ENCODE results near the gene TECPR1. TPM values are rescaled to one million over a fixed set of nuclear protein-coding genes. Genes with fewer than 3 reads are reported as not detected.

Gene TECPR1
- total and polyA plus RNA-seq, 2 donors (not counting 3 experiments of a cell fraction or from before 2014, with no cell fraction given), result 12.3 to 97.5 TPM

GRCh38 chr7:98194186-98194585 is 57.8 kb downstream of the TECPR1 start:
- intact Hi-C loops (cut with micrococcal nuclease), result no loop called here
- H3K4me2 ChIP-seq (ENCODE audit: insufficient read depth, low read length), result no peak overlapping the region

More at GRCh38 chr7:98194186-98194585, 57.8 kb downstream of the TECPR1 start:
- H3K4me1 ChIP-seq (ENCODE audit: control insufficient read depth, extremely low read depth, insufficient read depth, low read length), result no peaks in the 10 kb centered on the region
- no peaks in the 10 kb centered on the region for H3K79me2 ChIP-seq (ENCODE audit: control insufficient read depth, insufficient read depth, low read length)
- H4K20me1 ChIP-seq (replicated peaks; ENCODE audit: control insufficient read depth, extremely low read depth, insufficient read depth, low read length), result no peaks in the 10 kb centered on the region
- H3K4me3 ChIP-seq (replicated peaks in 1 of 3; ENCODE audit: insufficient read depth in 1 of 3, low read depth in 1 of 3, low read length in 3 of 3), result no peak overlapping the region
- H3K9me3 ChIP-seq (replicated peaks; ENCODE audit: control insufficient read depth, insufficient read depth, low read length), result no peaks in the 10 kb centered on the region
- no peak for DNase-seq (ENCODE audit: low read depth, low spot score)
- H3K36me3 ChIP-seq (ENCODE audit: control insufficient read depth in 2 of 2, extremely low read depth in 1 of 2, insufficient read depth in 2 of 2, low read length in 2 of 2), result peaks cover 6 to 30% of the 10 kb centered on the region in 2 experiments
- dilution Hi-C loops (cut with MboI; ENCODE audit: extremely low pct_ligation_motif_present, low sequenced_read_pairs), result no loop called here
- BruUV-seq (replicated peaks), result no TSS peak
- H3K27ac ChIP-seq (ENCODE audit: insufficient read depth, low read depth, low read length), result no peak overlapping the region
- no peaks in the 10 kb centered on the region for H3K27me3 ChIP-seq (ENCODE audit: control insufficient read depth in 2 of 2, insufficient read depth in 2 of 2, low read length in 2 of 2)
- TF ChIP-seq MYC (IDR thresholded peaks at IDR 0.05; ENCODE audit: low read depth, low read length) (no peak), FOS (IDR thresholded peaks at IDR 0.05; ENCODE audit: borderline replicate concordance, insufficient read depth, low read length) (no peak), POLR2A (IDR thresholded peaks at IDR 0.05; ENCODE audit: low read depth, low read length) (no peak), GATA2 (IDR thresholded peaks at IDR 0.05; ENCODE audit: insufficient read depth, insufficient read length, low read depth, low read length) (no peak), POLR2AphosphoS5 (IDR thresholded peaks at IDR 0.05; ENCODE audit: insufficient read depth, low read depth, low read length) (no peak), MAX (IDR thresholded peaks at IDR 0.05; ENCODE audit: insufficient read depth, insufficient read length) (no peak), JUN (IDR thresholded peaks at IDR 0.05; ENCODE audit: borderline replicate concordance, insufficient read depth, insufficient read length, low read depth) (no peak), EZH2 (IDR thresholded peaks at IDR 0.05; ENCODE audit: borderline replicate concordance, low read depth, low read length, severe bottlenecking) (no peak), CTCF (IDR thresholded peaks at IDR 0.05; ENCODE audit: extremely low read depth in 1 of 2, insufficient read depth in 1 of 2, low read depth in 1 of 2, low read length in 2 of 2) (no peak)
- FAIRE-seq, result no peak
- ChIA-PET CTCF (no interaction called here), POLR2A (no interaction called here)
- no peak overlapping the region for H2AFZ ChIP-seq (ENCODE audit: low read depth, low read length)
- H3K9ac ChIP-seq (replicated peaks; ENCODE audit: extremely low read depth, insufficient read depth, low read length), result no peak overlapping the region
- H3K9me1 ChIP-seq (replicated peaks; ENCODE audit: control insufficient read depth, extremely low read depth, insufficient read depth, low read length), result no peaks in the 10 kb centered on the region
